PFSK-1 (cell line): ENCODE data around the gene PROX1.

Experiments
- FOXP2 ChIP-seq: optimal IDR thresholded peaks from 2 replicates; pipeline ENCODE3; 2011; ENCODE audit warnings: borderline replicate concordance, control low read depth, inconsistent platforms; ENCODE audit not compliant: insufficient read depth; ENCODE audit errors: extremely low read length, extremely low read depth
- POLR2AphosphoS5 ChIP-seq: IDR thresholded peaks from 2 replicates; pipeline ENCODE4 v1.6.1; 2012; ENCODE audit warnings: low read depth, mild to moderate bottlenecking, control low read depth, low read length, moderate library complexity
- REST ChIP-seq, 2 experiments: IDR thresholded peaks; 2 replicates each; pipeline versions ENCODE4 v1.6.1 to v1.8.0; 2011 to 2012; ENCODE audit warnings: low read depth in 2 of 2, low read length in 2 of 2, control low read depth in 1 of 2, inconsistent platforms in 1 of 2, mild to moderate bottlenecking in 1 of 2, moderate library complexity in 1 of 2; ENCODE audit not compliant: insufficient read depth in 1 of 2
- SIN3A ChIP-seq: IDR thresholded peaks from 2 replicates; pipeline ENCODE4 v1.6.1; 2012; ENCODE audit warnings: mild to moderate bottlenecking, low read length, moderate library complexity, borderline replicate concordance; ENCODE audit not compliant: insufficient read depth
- TAF1 ChIP-seq: IDR thresholded peaks from 2 replicates; pipeline ENCODE4 v1.6.1; 2012; ENCODE audit warnings: low read length, control low read depth, borderline replicate concordance; ENCODE audit not compliant: insufficient read depth

Gene PROX1

GRCh38 chr1:213947200-213947801 is 40.5 kb upstream of the PROX1 start:
- TF ChIP-seq FOXP2 (no peak), TAF1 (no peak), REST (IDR thresholded peaks at IDR 0.05; ENCODE audit: insufficient read depth in 1 of 2, low read depth in 2 of 2, low read length in 2 of 2) (no peak), SIN3A (no peak), POLR2AphosphoS5 (no peak)

GRCh38 chr1:213951876-213952275 is 35.9 kb upstream of the PROX1 start:
- TF ChIP-seq FOXP2 (no peak), TAF1 (no peak)

GRCh38 chr1:213953806-213954205 is 34.0 kb upstream of the PROX1 start:
- TF ChIP-seq REST (IDR thresholded peaks at IDR 0.05; ENCODE audit: insufficient read depth in 1 of 2, low read depth in 2 of 2, low read length in 2 of 2) (no peak), TAF1 (no peak), FOXP2 (no peak), SIN3A (no peak), POLR2AphosphoS5 (no peak)

GRCh38 chr1:213956295-213956770 is 31.4 kb upstream of the PROX1 start:
- TF ChIP-seq FOXP2 (no peak), SIN3A (no peak), TAF1 (no peak), POLR2AphosphoS5 (no peak), REST (IDR thresholded peaks at IDR 0.05; ENCODE audit: insufficient read depth in 1 of 2, low read depth in 2 of 2, low read length in 2 of 2) (no peak)

GRCh38 chr1:213958346-213958745 is 29.4 kb upstream of the PROX1 start:
- TF ChIP-seq POLR2AphosphoS5 (no peak), TAF1 (no peak), SIN3A (no peak), FOXP2 (no peak)

GRCh38 chr1:213960963-213961362 is 26.8 kb upstream of the PROX1 start:
- TF ChIP-seq TAF1 = no peak
- no peak for TF ChIP-seq POLR2AphosphoS5
- TF ChIP-seq FOXP2 = no peak
- TF ChIP-seq SIN3A = no peak
- TF ChIP-seq REST (IDR thresholded peaks at IDR 0.05; ENCODE audit: insufficient read depth in 1 of 2, low read depth in 2 of 2, low read length in 2 of 2) = no peak
